Lower leg skin (tissue), 3 donors: ENCODE results near the gene IP6K1.

Source experiments
- CTCF ChIP-seq, 3 donors: fragments of 450-650 bp; IDR thresholded peaks; one replicate each; pipeline ENCODE4 v1.5.1; 2016; ENCODE audit warnings: antibody characterized with exemption in 3 of 3, mild to moderate bottlenecking in 3 of 3, moderate library complexity in 2 of 3
- POLR2A ChIP-seq, 2 donors: fragments of 450-650 bp; IDR thresholded peaks; one replicate each; pipeline ENCODE4 v1.6.1; 2016 to 2017; ENCODE audit warnings: antibody characterized with exemption in 2 of 2, mild to moderate bottlenecking in 1 of 2, moderate library complexity in 1 of 2

GRCh38 chr3:49813497-49814174, 27.3 kb upstream of the IP6K1 start, which contains the start of gene UBA7:
- no peak for TF ChIP-seq POLR2A (IDR thresholded peaks at IDR 0.05)
- no peak for TF ChIP-seq CTCF (IDR thresholded peaks at IDR 0.05)
